ENCODE results near the gene ACTA2. TPM values are rescaled to one million over a fixed set of nuclear protein-coding genes. Genes with fewer than 3 reads are reported as not detected.

ACTA2 gene
- total RNA-seq, 1 experiment from 2014 or later: 5.3 TPM

DNA sequence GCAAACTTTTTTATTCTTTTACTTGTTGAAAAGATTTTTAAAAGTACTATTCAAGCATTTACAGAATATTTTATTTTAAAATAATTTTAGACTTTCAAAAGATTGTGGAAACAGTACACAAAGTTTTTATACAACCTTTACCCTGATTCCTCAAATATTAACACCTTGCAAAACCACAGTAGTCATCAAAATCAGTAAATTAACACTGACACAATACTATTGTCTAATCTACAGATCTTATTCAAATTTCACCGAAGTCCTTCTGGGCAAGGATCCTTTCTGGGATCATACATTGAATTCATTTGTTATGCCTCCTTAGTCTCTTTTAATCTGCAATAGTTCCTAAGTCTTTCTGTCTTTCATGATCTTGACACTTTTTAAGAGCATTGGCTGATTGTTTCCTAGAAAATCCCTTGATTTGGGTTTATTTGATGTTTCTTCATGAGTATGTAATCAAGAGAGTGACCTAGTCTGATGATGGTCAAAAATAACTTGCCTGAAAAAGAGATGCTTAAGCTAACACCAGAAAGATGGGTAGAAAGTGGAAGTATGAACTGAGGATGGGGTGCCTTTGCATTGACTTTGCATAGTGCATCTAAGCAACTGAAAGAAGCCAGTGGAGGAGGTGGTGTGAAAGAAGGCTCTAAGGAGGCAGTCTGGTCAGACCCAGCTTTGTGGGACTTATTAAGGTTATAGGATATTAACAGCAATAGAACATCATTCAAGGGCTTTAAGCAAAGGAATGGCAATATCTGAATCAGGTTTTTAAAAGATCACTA, 62.8 kb downstream of the ACTA2 start:
- H3K36me3 ChIP-seq (ENCODE audit: low read depth): no peaks in the 10 kb centered on the region
- no peak overlapping the region for H3K4me3 ChIP-seq
- H2AFZ ChIP-seq: no peak overlapping the region
- H3K27me3 ChIP-seq (ENCODE audit: insufficient read depth, low read depth): no peaks in the 10 kb centered on the region
- no peaks in the 10 kb centered on the region for H3K9me3 ChIP-seq (ENCODE audit: insufficient read depth, low read depth)
- H4K20me1 ChIP-seq (ENCODE audit: insufficient read depth): no peaks in the 10 kb centered on the region
- DNase-seq: no peak
- no TSS peak for BruUV-seq (replicated peaks)
- ChIA-PET POLR2A (ENCODE audit: unreplicated experiment) (no interaction called here), CTCF (no interaction called here)
- H3K4me1 ChIP-seq (replicated peaks; ENCODE audit: insufficient read depth): peaks cover 8% of the 10 kb centered on the region
- intact Hi-C loops (cut with micrococcal nuclease; ENCODE audit: unreplicated experiment): no loop called here
- no peak overlapping the region for H3K27ac ChIP-seq
- peaks cover 44% of the 10 kb centered on the region for H3K79me2 ChIP-seq (ENCODE audit: low read depth)
- H3K4me2 ChIP-seq: no peak overlapping the region
- no peaks in the 10 kb centered on the region for H3F3A ChIP-seq (ENCODE audit: insufficient read depth, low read depth)
- no peaks in the 10 kb centered on the region for H3K9me2 ChIP-seq (ENCODE audit: insufficient read depth)
- TF ChIP-seq EZH2 (IDR thresholded peaks at IDR 0.05; ENCODE audit: low read depth): no peak
- TF ChIP-seq, protein P1, sequence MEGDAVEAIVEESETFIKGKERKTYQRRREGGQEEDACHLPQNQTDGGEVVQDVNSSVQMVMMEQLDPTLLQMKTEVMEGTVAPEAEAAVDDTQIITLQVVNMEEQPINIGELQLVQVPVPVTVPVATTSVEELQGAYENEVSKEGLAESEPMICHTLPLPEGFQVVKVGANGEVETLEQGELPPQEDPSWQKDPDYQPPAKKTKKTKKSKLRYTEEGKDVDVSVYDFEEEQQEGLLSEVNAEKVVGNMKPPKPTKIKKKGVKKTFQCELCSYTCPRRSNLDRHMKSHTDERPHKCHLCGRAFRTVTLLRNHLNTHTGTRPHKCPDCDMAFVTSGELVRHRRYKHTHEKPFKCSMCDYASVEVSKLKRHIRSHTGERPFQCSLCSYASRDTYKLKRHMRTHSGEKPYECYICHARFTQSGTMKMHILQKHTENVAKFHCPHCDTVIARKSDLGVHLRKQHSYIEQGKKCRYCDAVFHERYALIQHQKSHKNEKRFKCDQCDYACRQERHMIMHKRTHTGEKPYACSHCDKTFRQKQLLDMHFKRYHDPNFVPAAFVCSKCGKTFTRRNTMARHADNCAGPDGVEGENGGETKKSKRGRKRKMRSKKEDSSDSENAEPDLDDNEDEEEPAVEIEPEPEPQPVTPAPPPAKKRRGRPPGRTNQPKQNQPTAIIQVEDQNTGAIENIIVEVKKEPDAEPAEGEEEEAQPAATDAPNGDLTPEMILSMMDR (conservative IDR thresholded peaks at IDR 0.05): no peak

DNA sequence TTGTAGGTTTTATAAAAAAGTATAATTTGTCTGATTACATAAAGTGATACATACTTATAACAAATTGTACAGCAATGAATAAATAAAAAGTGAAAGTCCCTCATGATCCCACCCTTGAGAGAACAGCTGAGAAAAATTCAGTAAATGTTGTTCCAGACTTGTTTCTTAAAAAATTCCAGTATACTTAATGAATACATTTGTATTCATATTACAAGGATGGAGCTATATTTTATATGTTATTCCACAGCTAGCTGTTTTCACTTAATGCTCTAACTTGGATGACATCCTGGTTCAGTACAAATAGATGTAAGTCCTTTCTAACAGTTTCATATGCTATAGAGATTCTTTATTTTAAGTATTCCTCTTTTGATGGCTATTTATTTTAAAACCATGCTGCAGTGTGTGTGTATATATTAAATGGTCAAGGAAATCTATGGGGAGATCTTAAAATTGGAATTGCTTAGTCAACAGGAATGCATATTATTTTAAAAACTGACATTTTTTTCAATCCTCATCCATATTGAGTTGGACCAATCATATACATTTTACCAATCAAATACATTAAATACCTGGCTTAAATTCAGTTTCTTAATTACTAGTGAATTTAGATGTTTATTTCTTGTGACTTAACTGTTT, 63.6 kb downstream of the ACTA2 start:
- no peaks in the 10 kb centered on the region for H3K27me3 ChIP-seq (ENCODE audit: insufficient read depth, low read depth)
- peaks cover 52% of the 10 kb centered on the region for H3K79me2 ChIP-seq (ENCODE audit: low read depth)
- no peaks in the 10 kb centered on the region for H3K9me2 ChIP-seq (ENCODE audit: insufficient read depth)
- no peak overlapping the region for H3K27ac ChIP-seq
- TF ChIP-seq, protein P1 (conservative IDR thresholded peaks at IDR 0.05): no peak
- no peak overlapping the region for H3K4me2 ChIP-seq
- H2AFZ ChIP-seq: no peak overlapping the region
- H4K20me1 ChIP-seq (ENCODE audit: insufficient read depth): no peaks in the 10 kb centered on the region
- H3K4me3 ChIP-seq: no peak overlapping the region
- no peaks in the 10 kb centered on the region for H3F3A ChIP-seq (ENCODE audit: insufficient read depth, low read depth)
- ChIA-PET CTCF (no interaction called here), POLR2A (ENCODE audit: unreplicated experiment) (interaction anchor here (0.7 kb wide), 1 partner anchor 20 kb away, joined by 3 read pairs; no protein-coding TSS in a partner anchor)
- intact Hi-C loops (cut with micrococcal nuclease; ENCODE audit: unreplicated experiment): no loop called here
- H3K9me3 ChIP-seq (ENCODE audit: insufficient read depth, low read depth): no peaks in the 10 kb centered on the region
- BruUV-seq (replicated peaks): no TSS peak
- H3K36me3 ChIP-seq (ENCODE audit: low read depth): no peaks in the 10 kb centered on the region
- H3K4me1 ChIP-seq (replicated peaks; ENCODE audit: insufficient read depth): peaks cover 14% of the 10 kb centered on the region
- DNase-seq: no peak

GRCh38 chr10:88886557-88886956, 66.0 kb downstream of the ACTA2 start:
- TF ChIP-seq EZH2 (IDR thresholded peaks at IDR 0.05; ENCODE audit: low read depth): no peak
- TF ChIP-seq, protein P1 (conservative IDR thresholded peaks at IDR 0.05): no peak
- no peak for DNase-seq
- CTCF ChIA-PET: interaction anchor here (1.1 kb wide), 1 partner anchor 49 kb away, joined by 3 read pairs; no protein-coding TSS in a partner anchor
- H3K27me3 ChIP-seq (ENCODE audit: insufficient read depth, low read depth): no peaks in the 10 kb centered on the region
- peaks cover 8% of the 10 kb centered on the region; the same call in 1 of the 2 replicates for H3K36me3 ChIP-seq (ENCODE audit: low read depth)
- H2AFZ ChIP-seq: no peak overlapping the region
- no peak overlapping the region for H3K4me3 ChIP-seq
- peaks cover 35% of the 10 kb centered on the region for H3K4me1 ChIP-seq (replicated peaks; ENCODE audit: insufficient read depth)
- no TSS peak for BruUV-seq (replicated peaks)
- no peaks in the 10 kb centered on the region for H3K9me2 ChIP-seq (ENCODE audit: insufficient read depth)
- H3K27ac ChIP-seq: no peak overlapping the region
- intact Hi-C loops (cut with micrococcal nuclease; ENCODE audit: unreplicated experiment): no loop called here
- H3K4me2 ChIP-seq: no peak overlapping the region
- H3F3A ChIP-seq (ENCODE audit: insufficient read depth, low read depth): no peaks in the 10 kb centered on the region; the same call in 1 of the 2 replicates
- POLR2A ChIA-PET (ENCODE audit: unreplicated experiment): interaction anchor here (0.6 kb wide), 1 partner anchor 12 kb away, joined by 4 read pairs; no protein-coding TSS in a partner anchor
- H3K9me3 ChIP-seq (ENCODE audit: insufficient read depth, low read depth): no peaks in the 10 kb centered on the region
- H4K20me1 ChIP-seq (ENCODE audit: insufficient read depth): no peaks in the 10 kb centered on the region
- peaks cover 71% of the 10 kb centered on the region for H3K79me2 ChIP-seq (ENCODE audit: low read depth)

Other genes with a start within 250 kb of the ACTA2 start
- not detected in 2 replicates for gene LIPK, start 246.5 kb downstream of the ACTA2 start, total RNA-seq (2021)
- not detected in 2 replicates for gene LIPN, start 192.8 kb downstream of the ACTA2 start, total RNA-seq (2021)
- not detected in 2 replicates for gene LIPM, start 150.0 kb downstream of the ACTA2 start, total RNA-seq (2021)
- 3.8 and 4.9 TPM in 2 replicates for gene ANKRD22, start 100.9 kb downstream of the ACTA2 start, total RNA-seq (2021)
- 7.4 and 7.6 TPM in 2 replicates for gene STAMBPL1, start 72.5 kb downstream of the ACTA2 start, total RNA-seq (2021)
- 7.6 and 8.5 TPM in 2 replicates for gene FAS, start 38.0 kb upstream of the ACTA2 start, total RNA-seq (2021)

Measured in PC-9 (cell line).